Measurements from ENCODE around the gene CSPG4.

The CSPG4 gene

DNA sequence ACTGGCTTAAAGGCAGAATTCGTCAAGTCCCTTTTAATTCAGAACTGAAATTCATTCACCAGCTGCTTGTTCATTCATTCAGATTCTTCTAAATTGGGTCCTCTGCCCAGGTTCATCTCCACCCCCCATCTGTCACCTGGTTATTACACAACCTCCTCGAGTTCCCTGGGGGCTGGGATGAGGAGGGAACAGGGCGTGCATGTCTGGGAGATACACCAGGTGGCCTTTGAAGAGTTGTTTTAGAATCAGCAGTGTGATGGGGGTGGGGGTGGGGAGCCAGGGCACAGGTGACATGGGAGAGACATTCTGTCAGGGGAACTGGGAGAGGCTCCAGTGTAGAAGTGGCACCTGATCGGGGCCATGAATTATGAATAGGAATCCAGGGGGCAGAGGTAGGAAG, 56.7 kb downstream of the CSPG4 start:
- Histone ChIP-seq H4K20me1 (ENCODE audit: insufficient read depth, low read length) (no peaks in the 10 kb centered on the region), H3K27ac (ENCODE audit: low read length) (no peak overlapping the region), H2AFZ (ENCODE audit: low read depth, low read length) (no peak overlapping the region), H3K79me2 (ENCODE audit: insufficient read depth, low read length) (no peaks in the 10 kb centered on the region), H3K27me3 (ENCODE audit: insufficient read depth, low read length, poor library complexity) (no peaks in the 10 kb centered on the region), H3K9ac (ENCODE audit: low read depth, low read length) (no peak overlapping the region), H3K4me3 (ENCODE audit: low read depth in 1 of 2, low read length in 2 of 2) (no peak overlapping the region), H3K9me3 (ENCODE audit: insufficient read depth, low read length, severe bottlenecking) (no peaks in the 10 kb centered on the region), H3K4me1 (ENCODE audit: insufficient read depth, low read length) (no peaks in the 10 kb centered on the region), H3K4me2 (ENCODE audit: insufficient read depth, low read length) (no peak overlapping the region), H3K36me3 (ENCODE audit: insufficient read depth, low read length) (no peaks in the 10 kb centered on the region)
- TF ChIP-seq EZH2 (IDR thresholded peaks at IDR 0.05; ENCODE audit: borderline replicate concordance, low read depth, low read length, severe bottlenecking): no peak
- TF ChIP-seq, protein P1, sequence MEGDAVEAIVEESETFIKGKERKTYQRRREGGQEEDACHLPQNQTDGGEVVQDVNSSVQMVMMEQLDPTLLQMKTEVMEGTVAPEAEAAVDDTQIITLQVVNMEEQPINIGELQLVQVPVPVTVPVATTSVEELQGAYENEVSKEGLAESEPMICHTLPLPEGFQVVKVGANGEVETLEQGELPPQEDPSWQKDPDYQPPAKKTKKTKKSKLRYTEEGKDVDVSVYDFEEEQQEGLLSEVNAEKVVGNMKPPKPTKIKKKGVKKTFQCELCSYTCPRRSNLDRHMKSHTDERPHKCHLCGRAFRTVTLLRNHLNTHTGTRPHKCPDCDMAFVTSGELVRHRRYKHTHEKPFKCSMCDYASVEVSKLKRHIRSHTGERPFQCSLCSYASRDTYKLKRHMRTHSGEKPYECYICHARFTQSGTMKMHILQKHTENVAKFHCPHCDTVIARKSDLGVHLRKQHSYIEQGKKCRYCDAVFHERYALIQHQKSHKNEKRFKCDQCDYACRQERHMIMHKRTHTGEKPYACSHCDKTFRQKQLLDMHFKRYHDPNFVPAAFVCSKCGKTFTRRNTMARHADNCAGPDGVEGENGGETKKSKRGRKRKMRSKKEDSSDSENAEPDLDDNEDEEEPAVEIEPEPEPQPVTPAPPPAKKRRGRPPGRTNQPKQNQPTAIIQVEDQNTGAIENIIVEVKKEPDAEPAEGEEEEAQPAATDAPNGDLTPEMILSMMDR (IDR thresholded peaks at IDR 0.05; ENCODE audit: borderline replicate concordance, extremely low read depth, low read length, poor library complexity, severe bottlenecking): no peak
- ATAC-seq (ENCODE audit: insufficient read depth, low read depth) (no peak), DNase-seq (no peak)

DNA sequence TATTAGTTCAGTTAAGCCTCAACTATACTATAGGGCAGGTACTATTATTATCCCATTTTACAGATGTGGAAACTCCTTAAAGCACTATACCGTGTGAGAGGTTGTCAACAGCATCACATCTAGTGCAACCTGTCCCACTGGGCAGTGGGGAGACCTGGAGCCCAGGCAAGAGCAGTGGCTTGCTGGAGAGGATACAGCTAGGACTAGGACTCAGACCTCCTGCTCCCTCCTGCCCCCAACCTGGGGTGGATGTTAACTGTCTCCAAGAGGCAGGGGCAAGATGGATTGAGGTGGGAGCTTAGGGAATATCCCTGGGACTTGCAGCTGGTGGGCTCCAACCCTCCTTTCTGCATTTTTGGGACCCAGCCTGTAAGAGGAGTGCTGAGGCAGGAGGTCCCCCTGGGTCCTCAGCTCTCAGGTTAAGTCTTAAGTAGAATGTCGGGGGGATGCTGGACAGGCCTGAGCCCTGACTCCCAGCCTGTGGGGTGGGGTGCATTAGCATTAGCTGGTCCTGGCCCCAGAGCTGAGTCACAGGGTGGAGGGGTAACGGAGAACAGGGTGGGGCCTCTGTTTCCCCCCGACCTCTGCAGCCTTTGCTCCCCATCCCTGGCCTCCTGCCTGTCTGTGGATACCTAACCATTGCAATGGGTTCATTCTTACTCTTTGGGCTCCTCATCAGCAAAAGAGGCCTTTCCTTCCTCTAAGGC, 58.3 kb downstream of the CSPG4 start:
- no peaks in the 10 kb centered on the region for H3K4me1 ChIP-seq (ENCODE audit: insufficient read depth, low read length)
- no peaks in the 10 kb centered on the region for H3K79me2 ChIP-seq (ENCODE audit: insufficient read depth, low read length)
- H3K36me3 ChIP-seq (ENCODE audit: insufficient read depth, low read length): no peaks in the 10 kb centered on the region
- H3K4me2 ChIP-seq (ENCODE audit: insufficient read depth, low read length): no peak overlapping the region
- H3K4me3 ChIP-seq (ENCODE audit: low read depth in 1 of 2, low read length in 2 of 2): no peak overlapping the region
- no peak for DNase-seq
- TF ChIP-seq, protein P1 (IDR thresholded peaks at IDR 0.05; ENCODE audit: borderline replicate concordance, extremely low read depth, low read length, poor library complexity, severe bottlenecking): no peak
- TF ChIP-seq EZH2 (IDR thresholded peaks at IDR 0.05; ENCODE audit: borderline replicate concordance, low read depth, low read length, severe bottlenecking): no peak
- H4K20me1 ChIP-seq (ENCODE audit: insufficient read depth, low read length): no peaks in the 10 kb centered on the region
- H2AFZ ChIP-seq (ENCODE audit: low read depth, low read length): no peak overlapping the region
- ATAC-seq (ENCODE audit: insufficient read depth, low read depth): no peak
- no peak overlapping the region for H3K9ac ChIP-seq (ENCODE audit: low read depth, low read length)
- H3K27ac ChIP-seq (ENCODE audit: low read length): no peak overlapping the region
- H3K27me3 ChIP-seq (ENCODE audit: insufficient read depth, low read length, poor library complexity): no peaks in the 10 kb centered on the region
- no peaks in the 10 kb centered on the region for H3K9me3 ChIP-seq (ENCODE audit: insufficient read depth, low read length, severe bottlenecking)

DNA sequence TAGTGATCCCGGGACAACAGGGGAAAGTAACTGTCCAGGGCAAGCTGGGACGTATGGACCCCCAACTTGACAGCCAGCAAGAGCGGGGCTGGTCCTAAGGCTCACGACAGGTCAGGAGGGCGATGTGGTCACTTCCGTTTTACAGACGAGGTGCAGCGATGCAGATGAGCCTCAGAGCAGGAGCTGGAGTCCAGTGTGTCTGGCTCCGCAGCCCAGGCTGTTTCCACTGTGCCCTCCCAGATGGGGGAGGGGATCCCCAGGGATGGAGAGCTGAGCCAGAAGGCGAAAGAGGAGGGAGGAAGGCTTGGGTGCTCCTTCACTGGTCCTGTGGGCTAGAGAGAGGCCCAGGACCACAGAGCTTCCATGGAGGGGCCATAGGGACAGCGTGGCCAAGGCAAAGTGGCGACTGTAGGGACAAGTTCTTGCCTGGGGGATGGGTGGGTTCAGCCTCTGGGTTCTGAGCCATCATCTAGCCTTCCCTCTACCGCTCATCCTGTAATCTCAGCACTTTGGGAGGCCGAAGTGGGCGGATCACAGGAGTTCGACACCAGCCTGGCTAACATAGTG, 59.2 kb downstream of the CSPG4 start:
- no peaks in the 10 kb centered on the region for H3K79me2 ChIP-seq (ENCODE audit: insufficient read depth, low read length)
- H4K20me1 ChIP-seq (ENCODE audit: insufficient read depth, low read length): no peaks in the 10 kb centered on the region
- DNase-seq: no peak
- H3K4me3 ChIP-seq (ENCODE audit: low read depth in 1 of 2, low read length in 2 of 2): no peak overlapping the region
- no peaks in the 10 kb centered on the region for H3K9me3 ChIP-seq (ENCODE audit: insufficient read depth, low read length, severe bottlenecking)
- ATAC-seq (ENCODE audit: insufficient read depth, low read depth): no peak
- no peak overlapping the region for H3K9ac ChIP-seq (ENCODE audit: low read depth, low read length)
- no peaks in the 10 kb centered on the region for H3K4me1 ChIP-seq (ENCODE audit: insufficient read depth, low read length)
- TF ChIP-seq, protein P1 (IDR thresholded peaks at IDR 0.05; ENCODE audit: borderline replicate concordance, extremely low read depth, low read length, poor library complexity, severe bottlenecking): no peak
- H3K4me2 ChIP-seq (ENCODE audit: insufficient read depth, low read length): no peak overlapping the region
- no peak overlapping the region for H3K27ac ChIP-seq (ENCODE audit: low read length)
- H3K27me3 ChIP-seq (ENCODE audit: insufficient read depth, low read length, poor library complexity): no peaks in the 10 kb centered on the region
- H2AFZ ChIP-seq (ENCODE audit: low read depth, low read length): no peak overlapping the region
- H3K36me3 ChIP-seq (ENCODE audit: insufficient read depth, low read length): no peaks in the 10 kb centered on the region

All from DND-41 (cell line).